Breast epithelium (tissue), 4 donors: Measurements from ENCODE around the gene CLDN18. TPM values are rescaled to one million over a fixed set of nuclear protein-coding genes. Genes with fewer than 3 reads are reported as not detected.

Experiments
- DNase-seq, 2 donors: peaks; one replicate each; pipeline ENCODE4 v3.0.0-alpha.2; 2019; ENCODE audit warnings: low spot score in 2 of 2
- H3K27ac ChIP-seq, 2 donors: fragments of 200-600 bp; sonication (generic) in 1 of 2; one replicate each; pipeline ENCODE4 v1.5.1; 2016 to 2019; ENCODE audit warnings: mild to moderate bottlenecking in 1 of 2
- H3K27me3 ChIP-seq, 2 donors: fragments of 200-600 bp; sonication (generic) in 1 of 2; one replicate each; pipeline versions ENCODE4 v1.5.1 to v1.6.0; 2017 to 2019; ENCODE audit warnings: control low read depth in 1 of 2, mild to moderate bottlenecking in 1 of 2
- H3K36me3 ChIP-seq: fragments of 200-600 bp; one replicate; pipeline ENCODE4 v1.5.1; 2019
- H3K4me1 ChIP-seq, 2 donors: fragments of 200-600 bp; sonication (generic); one replicate each; pipeline ENCODE4 v1.5.1; 2016 to 2019; ENCODE audit warnings: control low read depth in 1 of 2
- H3K4me3 ChIP-seq, 3 donors: fragments of 200-600 bp; sonication (generic); 1 replicate in 2 of 3; 2 replicates in 1 of 3; pipeline ENCODE4 v1.5.1; 2016 to 2019; ENCODE audit warnings: mild to moderate bottlenecking in 3 of 3, moderate library complexity in 2 of 3
- H3K9me3 ChIP-seq, 2 donors: fragments of 200-600 bp; sonication (generic) in 1 of 2; one replicate each; pipeline ENCODE4 v1.5.1; 2016 to 2019; ENCODE audit warnings: control low read depth in 1 of 2
- CTCF ChIP-seq, 3 donors: fragments of 450-650 bp; IDR thresholded peaks; one replicate each; pipeline ENCODE4 v1.5.1; 2016 to 2017; ENCODE audit warnings: antibody characterized with exemption in 3 of 3, mild to moderate bottlenecking in 3 of 3, moderate library complexity in 3 of 3
- POLR2A ChIP-seq: fragments of 450-650 bp; IDR thresholded peaks from one replicate; pipeline ENCODE4 v1.6.1; 2016; ENCODE audit warnings: antibody characterized with exemption, mild to moderate bottlenecking, moderate library complexity
- POLR2AphosphoS5 ChIP-seq, 3 donors: sonication (generic); formaldehyde crosslinking; IDR thresholded peaks; one replicate each; pipeline ENCODE4 v1.6.1; 2017; ENCODE audit warnings: antibody characterized with exemption in 3 of 3
- intact Hi-C: fragments of 100-400 bp; cut with DNase I; formaldehyde crosslinking; loops from one replicate; pipeline ENCODE4 v1.15.1; 2023; ENCODE audit warnings: low total_unique reads
- total RNA-seq, 3 donors: library from RNA; depleted of rRNA; stranded (reverse); fragments of >200 nt; gene quantifications; one replicate each; pipeline ENCODE4 v1.1.0, GENCODE V29; 2016

Gene CLDN18
- total RNA-seq, 3 donors from 2014 or later = not detected

- H3K27me3 ChIP-seq = no peaks in the 10 kb centered on the region
- H3K36me3 ChIP-seq = no peaks in the 10 kb centered on the region
- no peaks in the 10 kb centered on the region for H3K9me3 ChIP-seq
- no peak for TF ChIP-seq CTCF (IDR thresholded peaks at IDR 0.05)
- no peak for TF ChIP-seq POLR2AphosphoS5 (IDR thresholded peaks at IDR 0.05)
- TF ChIP-seq POLR2A = no peak
- intact Hi-C loops = no loop called here
- no peak overlapping the region for H3K4me3 ChIP-seq
- no peak for DNase-seq
- H3K27ac ChIP-seq = no peak overlapping the region
- no peaks in the 10 kb centered on the region for H3K4me1 ChIP-seq
Observed at GRCh38 chr3:138049157-138049919, 39.4 kb downstream of the CLDN18 start.

- DNase-seq = no peak
- no peaks in the 10 kb centered on the region for H3K9me3 ChIP-seq
- no peaks in the 10 kb centered on the region for H3K4me1 ChIP-seq
- TF ChIP-seq POLR2A (no peak), CTCF (IDR thresholded peaks at IDR 0.05) (peak in 1 of 3 donors; percentile 31)
- intact Hi-C loops = no loop called here
- no peak overlapping the region for H3K4me3 ChIP-seq
- no peak overlapping the region for H3K27ac ChIP-seq
- H3K27me3 ChIP-seq = no peaks in the 10 kb centered on the region
- no peaks in the 10 kb centered on the region for H3K36me3 ChIP-seq
Observed at GRCh38 chr3:138051947-138052802, 42.2 kb downstream of the CLDN18 start.

DNA sequence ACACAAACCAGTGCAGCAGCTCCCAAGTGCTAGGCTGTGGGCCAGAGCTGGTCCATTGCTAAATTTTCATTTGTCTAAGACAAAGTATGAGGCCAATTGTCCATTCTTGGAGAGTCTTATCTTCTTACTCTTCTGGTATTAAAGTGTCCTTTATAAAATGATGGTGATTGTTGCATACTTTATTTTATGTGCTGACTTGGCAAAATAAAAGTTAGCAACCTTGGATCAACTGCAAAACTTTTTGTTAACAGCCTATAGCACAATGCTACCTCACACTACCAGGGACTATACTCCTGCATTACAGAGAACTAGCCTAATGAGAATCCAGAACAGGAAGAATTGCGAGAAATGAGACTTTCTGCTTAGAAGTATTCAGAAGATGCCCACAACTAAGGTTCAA is 44.1 kb downstream of the CLDN18 start:
- Histone ChIP-seq H3K4me1 (no peaks in the 10 kb centered on the region), H3K36me3 (no peaks in the 10 kb centered on the region), H3K4me3 (no peak overlapping the region), H3K27me3 (no peaks in the 10 kb centered on the region), H3K9me3 (no peaks in the 10 kb centered on the region), H3K27ac (no peak overlapping the region)
- TF ChIP-seq CTCF (IDR thresholded peaks at IDR 0.05) (no peak), POLR2AphosphoS5 (IDR thresholded peaks at IDR 0.05) (no peak), POLR2A (no peak)
- intact Hi-C loops = no loop called here
- no peak for DNase-seq

DNA sequence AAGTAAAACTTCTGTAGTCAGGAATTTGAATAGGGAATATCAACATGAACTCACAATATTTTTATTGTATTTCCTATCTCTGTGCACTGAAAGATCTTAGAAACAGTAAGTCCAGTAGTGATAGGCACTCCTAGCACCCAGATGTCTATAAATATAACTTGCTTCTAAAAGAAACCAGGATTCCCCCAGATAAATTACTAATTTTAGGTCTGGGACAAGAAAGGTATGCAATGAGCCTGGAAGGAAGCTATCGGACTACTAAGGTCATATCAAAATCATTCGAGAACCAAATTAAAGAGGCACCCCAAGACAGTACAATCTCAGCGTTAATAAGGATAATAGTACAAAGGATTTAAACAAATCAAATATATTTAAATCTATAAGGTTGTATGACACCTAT is 47.4 kb downstream of the CLDN18 start:
- H3K27ac ChIP-seq = no peak overlapping the region
- H3K27me3 ChIP-seq = no peaks in the 10 kb centered on the region
- TF ChIP-seq CTCF (IDR thresholded peaks at IDR 0.05) (no peak), POLR2A (no peak), POLR2AphosphoS5 (IDR thresholded peaks at IDR 0.05) (no peak)
- H3K9me3 ChIP-seq = no peaks in the 10 kb centered on the region
- no peak for DNase-seq
- intact Hi-C loops = no loop called here
- H3K4me3 ChIP-seq = no peak overlapping the region
- no peaks in the 10 kb centered on the region for H3K4me1 ChIP-seq
- no peaks in the 10 kb centered on the region for H3K36me3 ChIP-seq

GRCh38 chr3:138059261-138059660 is 49.3 kb downstream of the CLDN18 start:
- Histone ChIP-seq H3K27me3 (no peaks in the 10 kb centered on the region), H3K27ac (no peak overlapping the region), H3K4me3 (no peak overlapping the region), H3K9me3 (no peaks in the 10 kb centered on the region), H3K36me3 (no peaks in the 10 kb centered on the region), H3K4me1 (no peaks in the 10 kb centered on the region)
- TF ChIP-seq POLR2A (no peak), CTCF (IDR thresholded peaks at IDR 0.05) (no peak), POLR2AphosphoS5 (IDR thresholded peaks at IDR 0.05) (no peak)
- DNase-seq = no peak
- intact Hi-C loops = no loop called here
